Measurements from ENCODE around the gene NDUFA6.
"Not testable (repeated sequence)": the region's sequence is repeated elsewhere in the genome, so short reads cannot be mapped to it uniquely, and the experiment has no call there.

NDUFA6 gene

DNA sequence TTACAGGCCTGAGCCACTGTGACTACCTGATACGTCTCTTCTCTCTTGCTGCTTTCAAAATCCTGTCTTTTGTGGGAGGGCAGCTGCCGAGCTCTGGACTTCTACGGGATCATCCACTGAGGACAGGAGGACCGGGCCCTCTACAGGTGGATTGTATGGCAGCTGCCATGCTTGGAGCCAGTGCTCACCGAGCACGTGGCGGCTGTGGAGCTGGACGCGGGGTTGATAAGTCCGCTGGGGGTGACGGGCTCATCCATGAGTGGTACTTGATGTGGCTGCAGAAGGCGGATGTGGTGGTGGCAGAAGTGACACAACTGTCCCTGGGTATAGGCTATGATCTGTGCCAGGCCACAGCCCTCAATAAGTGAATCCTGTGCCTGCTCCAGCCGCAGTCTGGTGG is 41.9 kb upstream of the NDUFA6 start:
- Histone ChIP-seq H3K9ac (ENCODE audit: low read length) (no peak overlapping the region), H3K4me2 (ENCODE audit: low read length) (no peak overlapping the region), H3K4me3 (ENCODE audit: low read depth, low read length, poor library complexity, severe bottlenecking) (no peak overlapping the region), H3K79me2 (ENCODE audit: insufficient read depth, low read length) (no peaks in the 10 kb centered on the region), H3F3A (ENCODE audit: insufficient read depth, low read length) (no peaks in the 10 kb centered on the region), H3K27ac (ENCODE audit: low read depth, low read length, poor library complexity, severe bottlenecking) (no peak overlapping the region), H3K9me3 (ENCODE audit: low read length) (no peaks in the 10 kb centered on the region), H3K36me3 (ENCODE audit: insufficient read depth, low read length) (no peaks in the 10 kb centered on the region), H2AFZ (ENCODE audit: low read length) (no peak overlapping the region), H3K4me1 (ENCODE audit: insufficient read depth, low read length, severe bottlenecking) (peaks cover 13% of the 10 kb centered on the region), H3K27me3 (ENCODE audit: insufficient read depth, low read length) (0 out of 2 replicates have a peak, but pooled peaks cover 9% of the 10 kb centered on the region), H4K20me1 (ENCODE audit: insufficient read depth, low read length) (no peaks in the 10 kb centered on the region), H3K9me2 (ENCODE audit: low read depth, low read length) (no peaks in the 10 kb centered on the region)
- TF ChIP-seq, protein P1, sequence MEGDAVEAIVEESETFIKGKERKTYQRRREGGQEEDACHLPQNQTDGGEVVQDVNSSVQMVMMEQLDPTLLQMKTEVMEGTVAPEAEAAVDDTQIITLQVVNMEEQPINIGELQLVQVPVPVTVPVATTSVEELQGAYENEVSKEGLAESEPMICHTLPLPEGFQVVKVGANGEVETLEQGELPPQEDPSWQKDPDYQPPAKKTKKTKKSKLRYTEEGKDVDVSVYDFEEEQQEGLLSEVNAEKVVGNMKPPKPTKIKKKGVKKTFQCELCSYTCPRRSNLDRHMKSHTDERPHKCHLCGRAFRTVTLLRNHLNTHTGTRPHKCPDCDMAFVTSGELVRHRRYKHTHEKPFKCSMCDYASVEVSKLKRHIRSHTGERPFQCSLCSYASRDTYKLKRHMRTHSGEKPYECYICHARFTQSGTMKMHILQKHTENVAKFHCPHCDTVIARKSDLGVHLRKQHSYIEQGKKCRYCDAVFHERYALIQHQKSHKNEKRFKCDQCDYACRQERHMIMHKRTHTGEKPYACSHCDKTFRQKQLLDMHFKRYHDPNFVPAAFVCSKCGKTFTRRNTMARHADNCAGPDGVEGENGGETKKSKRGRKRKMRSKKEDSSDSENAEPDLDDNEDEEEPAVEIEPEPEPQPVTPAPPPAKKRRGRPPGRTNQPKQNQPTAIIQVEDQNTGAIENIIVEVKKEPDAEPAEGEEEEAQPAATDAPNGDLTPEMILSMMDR (IDR thresholded peaks at IDR 0.05; ENCODE audit: low read length): no peak
- TF ChIP-seq EZH2 (IDR thresholded peaks at IDR 0.05; ENCODE audit: borderline replicate concordance, low read length): no peak

DNA sequence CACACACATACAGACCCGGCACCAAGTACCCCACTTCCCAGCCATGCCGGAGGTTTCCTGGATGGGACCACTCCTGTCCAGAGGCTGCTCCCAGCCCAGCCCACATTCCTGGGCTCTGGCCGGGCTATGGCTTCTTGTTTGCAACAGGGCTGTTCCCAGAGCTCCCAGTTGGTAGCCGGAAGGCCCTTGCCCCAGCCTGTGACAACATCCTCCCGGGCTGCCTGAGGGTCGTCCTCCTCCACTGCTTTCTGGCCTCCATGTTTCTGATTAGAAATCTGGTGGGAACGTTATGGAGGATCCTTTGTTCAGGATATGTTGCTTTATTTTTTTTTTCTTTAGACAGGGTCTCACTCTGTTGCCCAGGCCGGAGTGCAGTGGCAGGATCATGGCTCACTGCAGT is 41.0 kb upstream of the NDUFA6 start:
- peaks cover 13% of the 10 kb centered on the region for H3K4me1 ChIP-seq (ENCODE audit: insufficient read depth, low read length, severe bottlenecking)
- TF ChIP-seq, protein P1 (IDR thresholded peaks at IDR 0.05; ENCODE audit: low read length): no peak
- no peak for TF ChIP-seq EZH2 (IDR thresholded peaks at IDR 0.05; ENCODE audit: borderline replicate concordance, low read length)
- 0 out of 2 replicates have a peak, but pooled peaks cover 9% of the 10 kb centered on the region for H3K27me3 ChIP-seq (ENCODE audit: insufficient read depth, low read length)
- H3K4me3 ChIP-seq (ENCODE audit: low read depth, low read length, poor library complexity, severe bottlenecking): no peak overlapping the region
- H3K36me3 ChIP-seq (ENCODE audit: insufficient read depth, low read length): no peaks in the 10 kb centered on the region
- no peak overlapping the region for H3K4me2 ChIP-seq (ENCODE audit: low read length)
- no peaks in the 10 kb centered on the region for H3K9me2 ChIP-seq (ENCODE audit: low read depth, low read length)
- H3F3A ChIP-seq (ENCODE audit: insufficient read depth, low read length): no peaks in the 10 kb centered on the region
- H3K27ac ChIP-seq (ENCODE audit: low read depth, low read length, poor library complexity, severe bottlenecking): no peak overlapping the region
- no peaks in the 10 kb centered on the region for H3K79me2 ChIP-seq (ENCODE audit: insufficient read depth, low read length)
- H3K9me3 ChIP-seq (ENCODE audit: low read length): no peaks in the 10 kb centered on the region
- no peaks in the 10 kb centered on the region for H4K20me1 ChIP-seq (ENCODE audit: insufficient read depth, low read length)
- H2AFZ ChIP-seq (ENCODE audit: low read length): no peak overlapping the region
- H3K9ac ChIP-seq (ENCODE audit: low read length): no peak overlapping the region

DNA sequence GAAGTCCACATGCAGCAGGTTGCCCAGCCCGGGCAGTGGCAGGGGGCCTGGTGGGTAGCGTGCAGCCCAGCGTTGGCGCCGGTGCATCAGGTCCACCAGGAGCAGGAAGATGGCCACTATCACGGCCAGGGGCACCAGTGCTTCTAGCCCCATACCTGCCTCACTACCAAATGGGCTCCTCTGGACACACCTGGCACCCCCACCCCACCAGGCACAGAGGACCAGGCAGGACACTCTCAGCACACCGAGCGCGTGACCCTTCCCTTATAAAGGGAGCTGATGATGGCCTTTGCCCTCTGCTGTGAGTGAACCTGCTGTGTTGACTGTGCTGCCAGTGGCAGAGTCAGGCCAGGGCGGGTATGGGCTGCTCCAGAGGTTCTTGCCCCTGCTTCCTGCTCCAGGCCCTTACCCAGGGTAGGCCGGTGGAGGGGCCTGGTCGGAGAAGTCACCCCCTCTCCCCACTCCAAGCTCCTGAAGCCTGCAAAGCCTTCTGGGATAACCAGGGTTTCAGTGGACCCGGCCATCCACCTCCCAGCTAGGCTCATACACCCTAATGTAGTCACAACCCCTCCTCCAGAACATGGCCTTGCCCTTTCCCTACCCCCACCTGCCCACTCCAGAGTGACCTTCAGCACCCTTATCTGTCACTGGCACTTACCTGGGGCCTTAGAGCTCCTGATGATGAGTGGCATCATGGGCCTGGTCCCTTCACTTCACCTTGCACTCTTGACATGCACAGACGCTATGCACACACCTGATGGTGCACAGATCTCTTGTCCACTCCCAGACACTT is 40.3 kb upstream of the NDUFA6 start, which contains the start of gene CYP2D6:
Gene CYP2D6 (minus strand): TSS at position 172 of the 793 bp plus-strand sequence. CDS start 19 bp downstream, at position 153.
- H3K9me3 ChIP-seq (ENCODE audit: low read length); H3K4me3 ChIP-seq (ENCODE audit: low read depth, low read length, poor library complexity, severe bottlenecking); H4K20me1 ChIP-seq (ENCODE audit: insufficient read depth, low read length); H3K79me2 ChIP-seq (ENCODE audit: insufficient read depth, low read length); H3K36me3 ChIP-seq (ENCODE audit: insufficient read depth, low read length); H3F3A ChIP-seq (ENCODE audit: insufficient read depth, low read length); H3K27ac ChIP-seq (ENCODE audit: low read depth, low read length, poor library complexity, severe bottlenecking); H3K9me2 ChIP-seq (ENCODE audit: low read depth, low read length); H3K4me2 ChIP-seq (ENCODE audit: low read length); H3K9ac ChIP-seq (ENCODE audit: low read length); H2AFZ ChIP-seq (ENCODE audit: low read length); H3K27me3 ChIP-seq (ENCODE audit: insufficient read depth, low read length): not testable (repeated sequence)
- peaks cover 13% of the 10 kb centered on the region for H3K4me1 ChIP-seq (ENCODE audit: insufficient read depth, low read length, severe bottlenecking)

DNA sequence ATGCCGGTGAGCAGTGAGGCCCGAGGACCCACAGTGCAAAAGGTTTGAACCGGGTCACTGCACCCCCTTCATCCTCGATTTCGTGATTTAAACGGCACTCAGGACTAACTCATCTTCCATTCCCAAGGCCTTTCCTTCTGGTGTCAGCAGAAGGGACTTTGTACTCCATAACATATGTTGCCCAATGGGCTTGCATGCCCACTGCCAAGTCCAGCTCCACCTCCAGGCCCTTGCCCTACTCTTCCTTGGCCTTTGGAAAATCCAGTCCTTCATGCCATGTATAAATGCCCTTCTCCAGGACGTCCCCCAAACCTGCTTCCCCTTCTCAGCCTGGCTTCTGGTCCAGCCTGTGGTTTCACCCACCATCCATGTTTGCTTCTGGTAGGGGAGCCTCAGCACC is 39.6 kb upstream of the NDUFA6 start:
- not testable (repeated sequence) for H3K79me2 ChIP-seq (ENCODE audit: insufficient read depth, low read length)

DNA sequence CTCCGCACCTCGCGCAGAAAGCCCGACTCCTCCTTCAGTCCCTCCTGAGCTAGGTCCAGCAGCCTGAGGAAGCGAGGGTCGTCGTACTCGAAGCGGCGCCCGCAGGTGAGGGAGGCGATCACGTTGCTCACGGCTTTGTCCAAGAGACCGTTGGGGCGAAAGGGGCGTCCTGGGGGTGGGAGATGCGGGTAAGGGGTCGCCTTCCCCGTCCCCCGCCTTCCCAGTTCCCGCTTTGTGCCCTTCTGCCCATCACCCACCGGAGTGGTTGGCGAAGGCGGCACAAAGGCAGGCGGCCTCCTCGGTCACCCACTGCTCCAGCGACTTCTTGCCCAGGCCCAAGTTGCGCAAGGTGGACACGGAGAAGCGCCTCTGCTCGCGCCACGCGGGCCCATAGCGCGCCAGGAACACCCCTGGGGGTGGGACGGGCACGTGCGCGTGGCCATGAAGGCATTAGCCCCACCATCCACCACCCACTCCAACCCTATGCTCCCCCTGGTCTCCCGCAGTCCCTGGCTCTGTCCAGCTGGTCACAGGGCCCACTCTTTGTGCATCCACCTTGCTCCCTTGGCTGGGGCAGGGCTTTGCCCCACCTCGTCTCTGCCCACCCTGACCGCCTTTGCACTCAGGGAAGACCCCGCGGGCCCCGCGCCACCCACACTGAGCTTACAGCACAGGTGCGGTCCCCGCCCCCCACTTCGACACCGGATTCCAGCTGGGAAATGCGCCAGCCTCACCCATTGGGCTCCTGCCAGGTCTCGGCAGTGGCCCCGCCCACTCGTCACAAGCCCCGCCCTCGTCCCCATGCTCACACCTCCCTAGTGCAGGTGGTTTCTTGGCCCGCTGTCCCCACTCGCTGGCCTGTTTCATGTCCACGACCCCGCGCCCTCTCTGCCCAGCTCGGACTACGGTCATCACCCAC is 38.5 kb upstream of the NDUFA6 start:
- not testable (repeated sequence) for H3K27ac ChIP-seq (ENCODE audit: low read depth, low read length, poor library complexity, severe bottlenecking); H2AFZ ChIP-seq (ENCODE audit: low read length); H3K4me2 ChIP-seq (ENCODE audit: low read length); H3K4me1 ChIP-seq (ENCODE audit: insufficient read depth, low read length, severe bottlenecking); H3F3A ChIP-seq (ENCODE audit: insufficient read depth, low read length); H3K4me3 ChIP-seq (ENCODE audit: low read depth, low read length, poor library complexity, severe bottlenecking); H3K36me3 ChIP-seq (ENCODE audit: insufficient read depth, low read length); H3K27me3 ChIP-seq (ENCODE audit: insufficient read depth, low read length); H3K79me2 ChIP-seq (ENCODE audit: insufficient read depth, low read length); H3K9ac ChIP-seq (ENCODE audit: low read length); H3K9me3 ChIP-seq (ENCODE audit: low read length); H4K20me1 ChIP-seq (ENCODE audit: insufficient read depth, low read length); H3K9me2 ChIP-seq (ENCODE audit: low read depth, low read length)

More for the DNA sequence above, 39.6 kb upstream of the NDUFA6 start:
- H3K9me3 ChIP-seq (ENCODE audit: low read length); H3K27me3 ChIP-seq (ENCODE audit: insufficient read depth, low read length); H4K20me1 ChIP-seq (ENCODE audit: insufficient read depth, low read length); H3K9me2 ChIP-seq (ENCODE audit: low read depth, low read length); H3K4me3 ChIP-seq (ENCODE audit: low read depth, low read length, poor library complexity, severe bottlenecking); H3K9ac ChIP-seq (ENCODE audit: low read length); H3K4me2 ChIP-seq (ENCODE audit: low read length); H3K36me3 ChIP-seq (ENCODE audit: insufficient read depth, low read length); H3K27ac ChIP-seq (ENCODE audit: low read depth, low read length, poor library complexity, severe bottlenecking); H3F3A ChIP-seq (ENCODE audit: insufficient read depth, low read length); H2AFZ ChIP-seq (ENCODE audit: low read length): not testable (repeated sequence)
- peaks cover 13% of the 10 kb centered on the region for H3K4me1 ChIP-seq (ENCODE audit: insufficient read depth, low read length, severe bottlenecking)

All from OCI-LY1 (cell line).